Transverse colon (tissue), 4 donors: ENCODE results near the gene NOL9.

Source experiments
- CTCF ChIP-seq, 5 experiments: fragments of 200-600 bp in 3 of 5; fragments of 450-650 bp in 2 of 5; sonication (generic) in 3 of 5; IDR thresholded peaks; 1 replicate in 2 of 5; 2 replicates in 3 of 5; pipeline ENCODE4 v1.5.1; 2016 to 2017; ENCODE audit warnings: antibody characterized with exemption in 5 of 5, inconsistent platforms in 3 of 5, mild to moderate bottlenecking in 2 of 5, moderate library complexity in 1 of 5
- POLR2A ChIP-seq: fragments of 450-650 bp; IDR thresholded peaks from one replicate; pipeline ENCODE4 v1.6.1; 2016; ENCODE audit warnings: antibody characterized with exemption, mild to moderate bottlenecking, moderate library complexity
- POLR2AphosphoS5 ChIP-seq, 3 donors: sonication (generic); formaldehyde crosslinking; IDR thresholded peaks; one replicate each; pipeline ENCODE4 v1.6.1; 2016; ENCODE audit warnings: antibody characterized with exemption in 3 of 3

GRCh38 chr1:6519935-6520671 is 34.2 kb downstream of the NOL9 start:
- TF ChIP-seq POLR2AphosphoS5 (IDR thresholded peaks at IDR 0.05) (no peak), CTCF (IDR thresholded peaks at IDR 0.05) (no peak), POLR2A (no peak)
